K562 (cell line): ENCODE measurements around the gene SH3PXD2B. TPM values are rescaled to one million over a fixed set of nuclear protein-coding genes. Genes with fewer than 3 reads are reported as not detected.

Experiments used
- ATAC-seq: fragments of 200-7000 bp; cut with Tn5 transposase; 3 replicates; pipeline ENCODE4 v1.9.1; 2020; ENCODE audit warnings: moderate library complexity
- BruUV-seq: library from RNA; stranded (reverse); fragments of 400-500 nt; replicated peaks from 2 replicates; lab custom pipeline; 2021; lab: Mats Ljungman, UMichigan
- CTCF ChIA-PET: fragments of 300-600 bp; formaldehyde crosslinking; extraction: SDS; loops from one replicate; lab custom pipeline; 2021; ENCODE audit warnings: low intra/inter-chr PET ratio; lab: Yijun Ruan, JAX
- POLR2A ChIA-PET: fragments of 300-600, 350-650 bp; sonication (Branson Sonifier 250); formaldehyde crosslinking; extraction: SDS; loops from one replicate; lab custom pipeline; 2021; ENCODE audit warnings: antibody characterized with exemption, inconsistent platforms; lab: Yijun Ruan, JAX
- DNase-seq, 4 experiments: peaks; one replicate each; pipeline versions ENCODE4 v3.0.0 to v3.0.0-alpha.2; 2011 to 2018; ENCODE audit warnings: low spot score in 3 of 4, mixed read lengths in 3 of 4; ENCODE audit errors: extremely low read depth in 1 of 4
- FAIRE-seq: peaks from 2 replicates; lab custom pipeline; 2011; peaks lifted over from hg19 to GRCh38; lab: Jason Lieb, UNC
- H2AFZ ChIP-seq: 2 replicates; pipeline ENCODE4 v1.6.0; 2011; ENCODE audit warnings: low read depth, low read length, control low read depth, inconsistent platforms
- H3K27ac ChIP-seq: fragments of 200-600 bp; 3 replicates; pipeline ENCODE4 v1.8.0; 2011; ENCODE audit warnings: low read depth, mild to moderate bottlenecking, control low read depth, inconsistent platforms, low read length, moderate library complexity, mixed read lengths; ENCODE audit errors: extremely low read depth
- H3K27me3 ChIP-seq, 2 experiments: fragments of 300-600 bp in 1 of 2; 2 replicates in 1 of 2; 3 replicates in 1 of 2; pipeline versions ENCODE4 v1.6.0 to v1.8.0; 2011; ENCODE audit warnings: inconsistent platforms in 2 of 2, low read length in 2 of 2, mild to moderate bottlenecking in 1 of 2, mixed read lengths in 1 of 2, moderate library complexity in 1 of 2; ENCODE audit not compliant: control insufficient read depth in 2 of 2, insufficient read depth in 2 of 2
- H3K36me3 ChIP-seq: fragments of 300-600 bp; 3 replicates; pipeline ENCODE4 v1.8.0; 2011; ENCODE audit warnings: mild to moderate bottlenecking, low read length, inconsistent platforms; ENCODE audit not compliant: control insufficient read depth, insufficient read depth
- H3K4me1 ChIP-seq, 2 experiments: fragments of 200-600 bp in 1 of 2; replicated peaks in 1 of 2; 2 replicates in 1 of 2; 3 replicates in 1 of 2; pipeline versions ENCODE4 v1.5.1 to v1.8.0; 2011; ENCODE audit warnings: inconsistent platforms in 2 of 2, low read length in 2 of 2, mild to moderate bottlenecking in 1 of 2, mixed read lengths in 1 of 2, moderate library complexity in 1 of 2; ENCODE audit not compliant: control insufficient read depth in 2 of 2, insufficient read depth in 2 of 2
- H3K4me2 ChIP-seq: 2 replicates; pipeline ENCODE4 v1.6.1; 2011; ENCODE audit warnings: low read length, control low read depth, inconsistent platforms, mixed read lengths; ENCODE audit not compliant: insufficient read depth
- H3K4me3 ChIP-seq: fragments of 200-600 bp; sonication (generic), shearing (Covaris generic); 2 replicates; pipeline ENCODE4 v1.5.1; 2016; ENCODE audit warnings: control low read depth, inconsistent platforms
- H3K79me2 ChIP-seq: fragments of 200-600 bp; 3 replicates; pipeline ENCODE4 v1.8.0; 2011; ENCODE audit warnings: low read length, inconsistent platforms; ENCODE audit not compliant: control insufficient read depth, insufficient read depth
- H3K9ac ChIP-seq, 2 experiments: 2 replicates each; pipeline versions ENCODE4 v1.6.0 to v1.6.1; 2011; ENCODE audit warnings: low read depth in 2 of 2, low read length in 2 of 2, control low read depth in 1 of 2, inconsistent platforms in 1 of 2, mild to moderate bottlenecking in 1 of 2, mixed read lengths in 1 of 2; ENCODE audit not compliant: insufficient read depth in 1 of 2
- H3K9me1 ChIP-seq: one replicate; pipeline ENCODE4 v1.6.0; 2011; ENCODE audit warnings: inconsistent platforms, mild to moderate bottlenecking, low read length, moderate library complexity; ENCODE audit not compliant: control insufficient read depth, insufficient read depth
- H3K9me3 ChIP-seq: replicated peaks from 2 replicates; pipeline ENCODE4 v1.5.1; 2011; ENCODE audit warnings: low read depth, low read length, inconsistent platforms; ENCODE audit not compliant: control insufficient read depth, insufficient read depth
- H4K20me1 ChIP-seq: replicated peaks from 2 replicates; pipeline ENCODE4 v1.6.1; 2011; ENCODE audit warnings: low read length, inconsistent platforms, mixed read lengths; ENCODE audit not compliant: control insufficient read depth, insufficient read depth
- ARHGAP35 ChIP-seq: fragments of 450-650 bp; IDR thresholded peaks from 2 replicates; pipeline ENCODE4 v1.6.1; 2018; ENCODE audit not compliant: partially characterized antibody
- LEF1 ChIP-seq: fragments of 450-650 bp; IDR thresholded peaks from 2 replicates; pipeline ENCODE4 v1.6.1; 2016; ENCODE audit warnings: mild to moderate bottlenecking
- MTA3 ChIP-seq: fragments of 450-650 bp; formaldehyde crosslinking; IDR thresholded peaks from 2 replicates; pipeline ENCODE4 v1.6.1; 2017; ENCODE audit warnings: mild to moderate bottlenecking, borderline replicate concordance
- MYNN ChIP-seq, 2 experiments: sonication (generic); formaldehyde crosslinking in 1 of 2; IDR thresholded peaks; 2 replicates each; pipeline versions ENCODE4 v1.5.0 to v1.6.1; 2016 to 2020; ENCODE audit warnings: antibody characterized with exemption in 1 of 2, missing genetic modification reagents in 1 of 2
- POLR2G ChIP-seq: fragments of 200-400 bp; formaldehyde crosslinking; IDR thresholded peaks from 2 replicates; pipeline ENCODE4 v1.6.1; 2017; ENCODE audit warnings: low read depth, mild to moderate bottlenecking, antibody characterized with exemption, low read length, moderate library complexity
- PTRF ChIP-seq: fragments of 450-650 bp; IDR thresholded peaks from 2 replicates; pipeline ENCODE4 v1.6.1; 2016; ENCODE audit warnings: mild to moderate bottlenecking, missing genetic modification characterization, missing compliant biosample characterization
- SMARCA5 ChIP-seq: fragments of 450-650 bp; IDR thresholded peaks from 2 replicates; pipeline ENCODE4 v1.6.1; 2016
- WGBS: fragments of 100-300 bp; shearing (Covaris generic); methylation state at CpG from one replicate; pipeline ENCODE4 v1.1.6; 2016; ENCODE audit warnings: low coverage, mixed read lengths; ENCODE audit not compliant: insufficient coverage; ENCODE audit errors: missing lambda C conversion rate; 5-methylcytosine and 5-hydroxymethylcytosine counted together
- in situ Hi-C: fragments of 300-500 bp; cut with MboI; formaldehyde crosslinking; loops from 4 replicates; pipeline ENCODE4 v1.15.0; 2018; ENCODE audit warnings: inconsistent platforms, mixed read lengths
- intact Hi-C: fragments of 100-400 bp; cut with micrococcal nuclease; formaldehyde crosslinking; loops from 2 replicates; pipeline ENCODE4 v1.14.2; 2022
- polyA plus RNA-seq, 8 experiments: library from polyadenylated mRNA; depleted of rRNA in 4 of 8; stranded (reverse) in 5 of 8; unstranded in 3 of 8; fragments of >200 nt; fragmentation: Nextera tagmentation in 2 of 8; fragmentation: Illumina TruSeq in 1 of 8; extraction: Ambion mirVana in 2 of 8; extraction: Trizol in 1 of 8; gene quantifications; 2 replicates each; pipeline versions ENCODE4 v1.2.1 to v1.2.3, GENCODE V29; 2011 to 2014; ENCODE audit warnings: inconsistent platforms in 1 of 8, missing spikeins in 1 of 8
- total RNA-seq, 7 experiments: library from RNA; depleted of rRNA in 6 of 7; stranded (reverse); fragments of >200 nt in 6 of 7; fragmentation: Illumina TruSeq in 2 of 7; extraction: Trizol in 2 of 7; gene quantifications; 2 replicates each; pipeline versions ENCODE4 v1.2.1 to v1.2.3, GENCODE V29; 2011 to 2021; ENCODE audit warnings: low replicate concordance in 1 of 7

SH3PXD2B gene
- total and polyA plus RNA-seq, 9 of the 15 experiments (the other 6 are each of a cell fraction or from before 2014, with no cell fraction given), result 0.04 to 0.66 (median 0.19) TPM

DNA sequence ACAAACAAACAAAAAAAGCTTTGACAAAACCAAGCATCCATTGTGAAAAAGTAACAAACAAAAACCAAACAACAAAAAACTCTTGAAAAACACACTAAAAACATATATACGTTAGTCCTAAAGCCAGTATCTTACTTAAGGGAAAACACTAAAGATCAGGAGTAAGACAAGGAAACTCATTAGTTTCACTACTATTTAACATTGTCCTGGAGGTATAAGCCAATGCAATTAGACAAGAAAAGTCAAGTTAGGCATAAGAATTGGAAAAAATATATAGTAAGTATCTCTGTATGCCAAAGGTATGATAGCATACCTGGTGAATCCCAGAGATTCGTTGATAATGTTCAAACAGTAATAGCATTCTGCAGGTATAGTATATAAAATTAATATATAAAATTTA lies 148.9 kb downstream of the SH3PXD2B start:
- no peak for FAIRE-seq
- H3K27ac ChIP-seq, result no peak overlapping the region
- H3K9ac ChIP-seq, result no peak overlapping the region
- POLR2A ChIA-PET, result no interaction called here
- BruUV-seq, result no TSS peak
- DNase-seq, result no peak
- H3K4me1 ChIP-seq, result no peaks in the 10 kb centered on the region
- no peaks in the 10 kb centered on the region for H4K20me1 ChIP-seq
- no peak overlapping the region for H3K4me3 ChIP-seq
- in situ Hi-C loops, result no loop called here
- 6% methylated on average over 2 of the region's 2 CpGs for WGBS
- no peak overlapping the region for H3K4me2 ChIP-seq
- H3K36me3 ChIP-seq, result no peaks in the 10 kb centered on the region
- ATAC-seq, result no peak
- no peaks in the 10 kb centered on the region for H3K9me3 ChIP-seq
- intact Hi-C loops, result no loop called here
- no peak for TF ChIP-seq MYNN (IDR thresholded peaks at IDR 0.05)
- TF ChIP-seq MYNN (CRISPR knock-in tag; IDR thresholded peaks at IDR 0.05), result no peak
- TF ChIP-seq POLR2G, result no peak
- TF ChIP-seq MTA3, result no peak
- no peak for TF ChIP-seq ARHGAP35
- TF ChIP-seq PTRF, result no peak
- no peak for TF ChIP-seq SMARCA5
- no peak for TF ChIP-seq LEF1
- TF ChIP-seq, all 486 proteins: peak for 0
- Histone ChIP-seq H2AFZ (no peak overlapping the region), H3K79me2 (no peaks in the 10 kb centered on the region), H3K27me3 (peaks cover 0 to 15% of the 10 kb centered on the region in 2 experiments; a peak in 2 of 5 replicates), H3K9me1 (no peaks in the 10 kb centered on the region)
- CTCF ChIA-PET, result no interaction called here
